ENCODE data around the gene UNC13A.
A peak's percentile ranks its signal among the peaks of the same experiment; 100 is the strongest.
"Not testable (repeated sequence)": the region's sequence is repeated elsewhere in the genome, so short reads cannot be mapped to it uniquely, and the experiment has no call there.

UNC13A gene

DNA sequence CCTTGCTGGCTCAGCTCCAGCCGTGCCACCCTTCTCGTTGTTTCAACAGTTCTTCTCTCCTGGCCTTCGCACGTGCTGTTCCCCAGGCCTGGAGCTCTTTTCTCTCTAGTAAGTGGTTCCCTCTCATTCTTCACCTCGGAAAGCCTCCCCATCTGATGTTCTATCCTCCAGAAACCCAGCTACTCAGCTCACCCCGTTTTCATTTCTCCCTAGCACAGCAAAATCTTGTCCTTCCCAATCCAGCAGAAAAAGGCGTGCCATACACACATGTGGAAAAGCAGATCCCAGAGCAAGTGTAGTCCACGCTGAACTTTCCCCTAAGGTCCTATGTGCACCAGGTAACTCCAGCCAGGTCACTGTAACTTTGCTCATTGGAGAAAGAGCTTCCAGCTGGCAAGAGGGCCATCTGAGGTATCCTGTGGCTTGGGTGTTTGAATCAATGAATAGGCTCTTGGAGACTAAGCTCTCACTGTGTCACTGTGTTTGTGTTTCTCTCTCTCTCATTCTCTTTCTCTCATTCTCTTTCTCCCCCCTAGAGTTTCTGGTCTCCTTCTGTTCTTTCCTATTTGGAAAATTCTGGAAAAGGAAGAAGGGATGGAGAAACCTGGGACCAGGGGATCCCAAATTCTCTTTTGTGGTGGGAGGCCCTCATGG, 83.7 kb downstream of the UNC13A start:
- DNase-seq (ENCODE audit: low spot score), result no peak

DNA sequence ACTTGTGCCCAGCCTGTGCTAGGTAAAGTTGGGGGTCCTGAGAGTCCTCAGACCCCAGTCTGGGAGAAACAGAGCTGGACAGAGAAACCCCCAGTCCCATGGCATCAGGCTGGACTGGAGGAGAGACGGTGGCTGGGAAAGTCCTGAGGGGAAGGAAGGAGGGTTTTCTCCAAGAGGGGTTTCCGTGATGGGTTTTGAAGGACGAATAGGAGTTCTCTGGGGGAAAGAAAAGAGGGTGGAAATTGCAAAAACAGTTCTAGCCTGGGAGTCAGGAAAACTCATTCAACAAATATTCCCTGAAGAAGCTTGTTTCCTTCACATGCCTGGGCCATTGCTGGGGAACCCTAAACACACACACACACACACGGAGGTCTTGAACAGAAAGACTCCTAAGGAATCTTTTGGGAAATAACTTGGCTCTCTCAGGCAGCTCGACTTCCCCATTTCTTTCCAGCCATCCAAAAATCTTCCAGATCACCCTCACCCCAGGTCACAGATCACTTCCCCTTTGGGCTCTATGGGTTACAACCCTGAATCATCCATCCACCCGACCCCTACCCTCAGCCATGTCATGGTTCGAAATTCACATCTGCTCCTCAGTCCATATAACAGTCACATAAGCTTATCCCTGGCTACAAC, 85.2 kb downstream of the UNC13A start:
- DNase-seq (ENCODE audit: low spot score), result no peak

DNA sequence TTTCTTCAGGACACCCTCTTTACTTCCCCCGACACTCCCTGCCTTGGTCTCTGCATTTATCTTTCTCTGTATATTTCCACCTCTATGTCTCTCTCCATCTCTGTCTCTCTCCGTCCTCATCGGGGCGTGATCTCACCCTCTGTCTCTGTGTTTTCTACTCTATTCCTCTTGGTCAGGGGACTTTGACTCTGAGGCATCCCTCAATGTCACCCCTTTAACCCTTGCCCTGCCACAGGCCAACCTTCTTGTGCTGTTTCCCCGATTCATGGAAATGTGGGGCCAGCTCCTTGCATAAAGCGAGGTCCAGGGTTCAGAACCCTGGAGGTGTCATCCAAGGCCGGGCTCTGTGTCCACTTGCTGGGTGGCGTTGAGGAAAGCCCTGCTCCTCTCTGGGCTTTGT, 85.9 kb downstream of the UNC13A start:
- no peak for DNase-seq (ENCODE audit: low spot score)

DNA sequence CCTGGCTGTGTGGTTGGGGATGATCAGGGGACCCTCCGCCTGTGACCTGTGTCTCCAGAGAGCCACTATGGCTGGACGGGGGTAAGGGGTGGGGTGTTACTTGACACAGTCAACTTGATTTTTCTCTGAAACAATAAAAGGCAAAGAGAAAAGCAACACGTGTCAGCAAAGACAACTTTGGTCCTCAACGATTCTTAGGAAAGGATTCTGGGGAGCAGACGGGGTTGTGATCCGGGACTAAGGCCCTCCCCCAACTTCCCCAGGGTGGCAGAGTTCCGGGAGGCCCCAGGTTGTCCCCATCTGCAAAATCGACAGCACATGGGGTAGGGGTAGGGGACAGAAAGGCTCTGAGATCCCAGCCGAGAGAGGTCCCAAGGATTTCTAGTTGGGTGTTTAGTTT, 86.5 kb downstream of the UNC13A start:
- DNase-seq (ENCODE audit: low spot score), result no peak

DNA sequence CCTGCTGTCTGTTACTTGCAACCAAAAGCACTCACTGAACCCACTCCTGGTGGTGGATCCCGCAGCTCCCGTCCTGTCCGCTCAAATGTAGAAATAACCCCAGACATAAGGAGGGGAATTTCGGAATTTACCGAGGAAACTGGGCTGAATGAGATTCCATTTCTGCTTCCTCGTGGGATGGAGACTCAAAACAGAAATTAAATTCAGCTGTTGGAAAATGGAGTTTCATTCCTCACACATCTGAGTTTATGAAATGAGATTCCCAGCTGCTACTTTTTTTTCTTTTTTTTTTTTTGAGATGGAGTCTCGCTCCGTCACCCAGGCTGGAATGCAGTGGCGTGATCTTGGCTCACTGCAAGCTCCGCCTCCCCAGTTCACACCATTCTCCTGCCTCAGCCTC, 88.4 kb downstream of the UNC13A start:
- DNase-seq (ENCODE audit: low spot score), result no peak

DNA sequence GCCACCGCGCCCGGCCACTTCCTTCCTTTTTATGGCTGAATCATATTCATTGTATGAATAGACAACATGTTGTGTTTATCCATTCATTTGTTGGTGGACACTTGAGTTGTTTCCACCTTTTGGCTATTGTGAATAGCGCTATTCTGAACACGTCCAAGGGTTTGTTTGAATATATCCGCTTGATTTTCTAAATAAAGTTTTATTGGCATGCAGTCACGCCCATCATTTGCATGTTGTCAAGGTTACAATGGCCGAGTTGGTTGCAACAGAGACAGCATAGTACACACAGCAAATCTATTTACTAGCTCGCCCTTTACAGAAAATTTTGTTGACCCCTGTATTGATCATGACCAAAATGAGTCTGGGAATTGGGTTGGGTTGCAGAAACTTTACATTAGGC, 89.2 kb downstream of the UNC13A start:
- no peak for DNase-seq (ENCODE audit: low spot score)

DNA sequence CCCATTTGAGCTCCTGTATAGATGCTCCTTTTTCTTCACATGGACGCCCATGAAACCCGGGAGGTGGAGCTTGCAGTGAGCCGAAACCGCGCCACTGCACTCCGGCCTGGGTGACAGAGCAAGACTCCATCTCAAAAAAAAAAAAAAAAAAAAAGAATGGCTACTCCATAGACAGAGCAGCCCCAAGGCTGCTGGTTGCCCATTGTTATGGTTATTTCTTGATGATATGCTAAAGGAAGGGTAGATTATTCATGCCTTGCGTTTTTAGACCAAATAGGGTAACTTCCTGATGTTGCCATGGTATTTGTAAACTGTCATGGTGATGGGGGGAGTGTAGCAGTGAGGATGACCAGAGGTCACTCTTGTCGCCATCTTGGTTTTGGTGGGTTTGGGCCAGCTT, 90.1 kb downstream of the UNC13A start:
- DNase-seq (ENCODE audit: low spot score), result not testable (repeated sequence)

DNA sequence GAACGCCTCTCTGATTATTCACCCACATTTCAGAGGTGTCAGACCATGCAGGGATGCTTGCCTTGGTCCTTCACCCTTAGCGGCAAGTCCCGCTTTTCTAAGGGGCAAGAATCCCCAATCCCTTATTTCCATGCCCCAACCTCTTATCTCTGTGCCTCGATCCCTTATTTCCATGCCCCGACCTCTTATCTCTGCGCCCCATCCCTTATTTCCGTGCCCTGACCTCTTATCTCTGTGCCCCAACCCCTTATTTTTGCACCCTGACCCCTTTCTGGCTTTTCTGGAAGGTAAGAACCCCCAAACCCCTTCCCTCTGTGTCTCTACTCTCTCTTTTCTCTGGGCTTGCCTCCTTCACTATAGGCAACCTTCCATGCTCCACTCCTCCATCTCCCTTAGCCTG, 93.9 kb downstream of the UNC13A start:
- not testable (repeated sequence) for DNase-seq (ENCODE audit: low spot score)

DNA sequence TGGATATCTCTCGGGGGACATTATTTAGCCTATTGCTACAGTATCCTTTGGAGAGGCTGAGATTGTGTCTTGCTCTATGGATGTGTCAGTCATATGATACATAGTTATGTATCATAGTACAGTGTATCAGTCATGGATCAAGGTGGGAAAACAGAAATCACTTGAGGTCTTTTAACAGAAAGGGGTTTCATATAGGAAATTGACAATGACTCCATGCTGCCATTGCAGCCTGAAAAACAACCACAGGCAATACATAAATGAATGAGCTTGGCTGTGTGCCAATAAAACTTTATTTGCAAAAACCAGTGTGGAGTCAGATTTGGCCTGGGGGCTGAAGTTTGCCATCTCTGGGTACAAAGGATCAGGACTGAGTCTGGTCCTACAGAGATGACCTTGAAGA, 97.3 kb downstream of the UNC13A start:
- peak; percentile 37 for DNase-seq (ENCODE audit: low spot score)

DNA sequence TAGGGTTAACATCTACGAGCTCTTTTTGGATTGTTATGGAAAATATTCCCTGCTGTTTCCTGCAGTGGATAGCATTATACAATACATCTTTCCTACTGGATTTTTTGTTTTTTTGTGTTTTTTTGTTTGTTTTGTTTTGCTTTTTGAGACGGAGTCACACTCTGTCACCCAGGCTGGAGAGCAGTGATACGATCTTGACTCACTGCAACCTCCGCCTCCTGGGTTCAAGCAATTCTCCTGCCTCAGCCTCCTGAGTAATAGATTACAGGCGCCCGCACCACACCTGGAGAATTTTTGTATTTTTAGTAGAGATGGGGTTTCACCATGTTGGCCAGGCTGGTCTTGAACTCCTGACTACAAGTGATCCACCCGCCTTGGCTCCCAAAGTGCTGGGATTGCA, 102.8 kb downstream of the UNC13A start:
- not testable (repeated sequence) for DNase-seq (ENCODE audit: low spot score)

DNA sequence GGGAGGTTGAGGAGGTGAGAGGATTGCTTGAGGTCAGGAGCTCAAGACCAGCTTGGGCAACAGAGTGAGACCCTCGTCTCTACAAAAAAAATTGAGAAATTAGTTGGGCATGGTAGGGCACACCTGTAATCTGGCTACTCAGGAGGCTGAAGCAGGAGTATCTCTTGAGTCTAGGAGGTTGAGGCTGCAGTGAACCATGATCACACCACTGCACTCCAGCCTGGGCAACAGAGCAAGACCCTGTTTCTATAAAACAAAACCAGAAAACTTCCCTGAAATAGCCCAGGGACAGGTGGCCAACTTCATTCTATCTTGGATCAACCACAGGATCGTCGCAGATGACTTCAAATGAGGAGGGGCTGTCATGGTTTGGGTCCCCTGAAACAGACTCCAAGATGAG, 104.0 kb downstream of the UNC13A start:
- DNase-seq (ENCODE audit: low spot score), result no peak

DNA sequence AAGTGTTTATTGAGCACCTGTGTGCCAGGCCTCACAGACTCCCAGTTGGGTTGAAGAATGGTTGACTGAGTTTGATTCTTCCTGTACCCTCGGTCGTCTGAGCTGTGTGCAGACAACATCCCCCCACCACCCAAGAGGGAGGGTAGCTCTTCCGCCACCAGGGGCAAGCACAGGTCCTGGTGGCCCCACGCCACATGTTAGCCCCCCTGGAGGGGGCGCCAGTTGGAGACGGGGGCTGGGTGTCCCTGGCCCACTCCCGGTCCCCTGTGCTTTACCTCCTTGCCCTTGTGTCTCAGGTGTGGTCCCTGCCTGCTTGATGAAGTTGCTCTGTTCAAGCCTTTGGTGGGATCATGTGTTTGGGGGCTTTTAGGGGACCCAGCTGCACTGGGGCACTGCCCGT, 105.5 kb downstream of the UNC13A start:
- DNase-seq (ENCODE audit: low spot score), result no peak

DNA sequence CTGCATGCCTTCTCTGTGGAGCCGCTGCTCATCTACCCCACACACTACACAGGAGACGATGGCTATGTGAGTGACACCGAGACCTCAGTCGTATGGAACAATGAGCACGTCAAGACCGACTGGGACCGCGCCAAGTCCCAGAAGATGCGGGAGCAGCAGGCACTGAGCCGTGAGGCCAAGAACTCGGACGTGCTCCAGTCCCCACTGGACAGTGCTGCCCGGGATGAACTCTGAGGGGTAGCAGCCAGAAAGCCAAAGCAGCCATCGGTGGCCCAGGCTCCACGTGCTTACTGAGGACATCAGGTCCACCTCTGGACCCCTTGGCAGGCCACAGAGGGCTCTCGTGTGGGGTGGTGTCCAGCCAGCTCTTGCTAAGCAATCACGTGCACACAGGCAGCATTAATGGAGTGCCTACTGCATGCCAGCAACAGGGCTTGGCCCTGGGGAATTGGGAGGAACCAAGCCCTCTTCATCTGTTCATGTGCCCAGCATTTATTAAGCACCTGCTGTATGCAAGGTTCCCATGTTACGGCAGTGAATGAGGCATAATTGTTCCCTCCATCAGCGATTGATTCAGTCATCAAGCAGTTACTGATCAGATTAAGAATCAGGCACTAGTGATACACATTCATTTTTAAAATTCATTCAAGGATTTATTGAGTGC, 106.8 kb downstream of the UNC13A start:
- no peak for DNase-seq (ENCODE audit: low spot score)

DNA sequence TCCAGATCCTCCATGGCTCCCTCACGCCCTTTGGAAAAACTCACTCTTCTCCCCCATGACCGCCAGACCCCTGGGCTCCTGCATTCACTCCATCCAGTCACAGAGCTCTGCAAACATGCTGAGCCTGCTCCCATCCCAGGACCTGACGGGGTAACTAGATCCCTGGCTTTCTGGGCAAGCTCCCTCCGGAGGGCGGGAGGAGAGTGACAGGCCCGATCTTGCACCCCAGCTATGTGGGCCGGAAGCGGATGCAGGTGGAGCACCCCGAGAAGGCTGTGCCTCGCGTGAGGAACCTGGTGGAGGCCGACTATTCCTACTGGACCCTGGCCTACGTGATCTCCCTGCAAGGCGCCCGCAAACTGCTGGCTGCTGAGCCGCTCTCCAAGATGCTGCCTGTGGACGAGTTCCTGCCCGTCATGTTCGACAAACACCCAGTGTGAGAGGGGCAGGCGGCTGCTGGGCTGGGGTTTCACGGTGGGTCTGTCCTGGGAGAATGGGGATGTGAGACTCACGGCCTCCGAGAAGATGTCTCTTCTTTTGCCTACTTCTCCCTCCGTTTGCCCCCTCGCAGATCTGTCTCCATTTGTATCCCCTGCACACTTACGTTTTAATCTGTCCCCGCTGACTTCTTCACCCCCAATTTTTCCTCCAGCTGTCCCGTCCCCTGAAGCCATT, 107.5 kb downstream of the UNC13A start:
- no peak for DNase-seq (ENCODE audit: low spot score)

DNA sequence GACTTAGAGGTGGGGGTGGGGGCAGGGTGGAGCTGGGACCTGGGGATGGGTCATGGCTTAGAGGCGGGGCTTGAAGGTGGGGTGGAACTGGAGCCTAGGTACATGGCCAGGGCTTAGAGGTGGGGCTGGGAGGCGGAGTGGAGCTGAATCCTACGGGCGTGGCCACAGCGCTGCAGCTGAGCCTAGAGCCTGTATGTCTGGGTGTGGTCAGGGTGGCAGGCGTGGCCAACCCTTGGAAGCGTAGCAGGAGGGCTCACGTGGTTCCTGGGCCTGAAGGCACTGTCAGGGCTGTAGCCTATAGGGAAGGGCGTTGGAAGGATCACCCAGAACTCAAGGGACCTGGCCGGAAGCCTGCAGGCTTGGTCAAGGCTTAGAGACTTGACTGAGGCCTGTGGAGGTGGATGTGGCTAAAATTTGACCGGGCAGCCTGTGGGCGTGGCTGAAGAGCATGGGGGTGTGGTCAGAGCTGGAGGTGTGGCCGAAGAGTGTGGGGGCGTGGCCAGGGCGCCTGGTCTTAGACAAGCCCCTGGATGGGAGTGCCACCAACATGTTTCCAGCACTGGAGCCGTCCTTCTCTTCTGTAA, 108.4 kb downstream of the UNC13A start:
- DNase-seq (ENCODE audit: low spot score), result peak; percentile 12

DNA sequence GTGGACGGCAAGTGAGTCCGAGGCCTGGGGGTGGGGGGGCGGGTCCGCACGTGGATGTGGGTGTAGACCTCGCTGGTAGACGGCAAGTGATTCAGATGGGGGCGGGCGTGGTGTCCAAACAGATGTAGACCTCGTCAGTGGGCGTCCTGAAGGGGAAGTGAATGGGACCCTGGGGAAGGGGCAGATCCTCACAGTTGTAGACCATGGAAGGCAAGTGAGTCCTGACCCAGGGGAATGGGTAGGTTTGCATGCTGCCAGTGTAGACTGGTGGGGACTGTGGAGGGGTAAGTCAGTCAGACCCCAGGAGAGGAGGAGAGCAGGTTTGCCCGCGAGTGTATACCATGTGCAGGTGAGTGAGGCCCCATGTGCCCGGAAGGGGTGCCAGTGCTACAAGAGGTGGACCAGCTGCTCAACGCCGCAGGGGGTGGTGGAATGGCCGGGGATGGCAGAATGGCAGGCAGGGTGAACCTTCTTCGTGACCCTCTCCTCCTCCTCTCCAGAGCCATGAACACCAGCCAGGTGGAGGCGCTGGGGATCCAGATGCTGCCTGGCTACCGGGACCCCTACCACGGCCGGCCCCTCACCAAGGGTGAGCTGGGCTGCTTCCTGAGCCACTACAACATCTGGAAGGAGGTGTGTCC, 110.6 kb downstream of the UNC13A start:
- DNase-seq (ENCODE audit: low spot score), result no peak

DNA sequence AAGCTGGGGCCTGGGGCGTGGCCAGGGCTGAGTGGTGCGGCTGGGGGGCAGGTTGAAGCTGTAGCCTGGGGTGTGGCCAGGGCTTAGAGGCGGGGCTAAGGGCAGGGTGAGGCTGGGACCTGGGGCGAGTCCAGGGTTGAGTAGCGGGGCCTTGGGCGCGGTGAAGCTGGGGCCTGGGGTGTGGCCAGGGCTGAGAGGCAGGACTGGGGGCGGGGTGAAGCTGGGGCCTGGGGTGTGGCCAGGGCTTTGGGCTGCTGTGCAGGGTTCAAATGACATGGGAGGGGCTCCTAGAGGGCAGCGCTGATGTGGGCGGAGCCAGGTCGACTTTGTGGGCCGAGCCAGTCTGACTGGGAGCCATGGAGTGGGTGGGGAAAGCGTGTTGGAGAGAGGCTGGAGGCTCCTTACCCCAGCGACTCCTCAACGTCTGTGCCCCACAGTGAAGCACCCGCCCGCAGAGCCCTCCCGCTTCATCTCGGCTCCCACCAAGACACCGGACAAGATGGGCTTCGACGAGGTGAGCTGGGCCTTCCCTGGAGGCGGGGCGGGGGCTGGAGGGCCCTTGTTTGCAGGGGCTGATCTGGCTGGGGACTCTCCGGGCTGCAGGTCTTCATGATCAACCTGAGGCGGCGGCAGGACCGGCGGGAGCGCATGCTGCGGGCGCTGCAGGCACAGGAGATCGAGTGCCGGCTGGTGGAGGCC, 111.2 kb downstream of the UNC13A start:
- peak; percentile 18 for DNase-seq (ENCODE audit: low spot score)

DNA sequence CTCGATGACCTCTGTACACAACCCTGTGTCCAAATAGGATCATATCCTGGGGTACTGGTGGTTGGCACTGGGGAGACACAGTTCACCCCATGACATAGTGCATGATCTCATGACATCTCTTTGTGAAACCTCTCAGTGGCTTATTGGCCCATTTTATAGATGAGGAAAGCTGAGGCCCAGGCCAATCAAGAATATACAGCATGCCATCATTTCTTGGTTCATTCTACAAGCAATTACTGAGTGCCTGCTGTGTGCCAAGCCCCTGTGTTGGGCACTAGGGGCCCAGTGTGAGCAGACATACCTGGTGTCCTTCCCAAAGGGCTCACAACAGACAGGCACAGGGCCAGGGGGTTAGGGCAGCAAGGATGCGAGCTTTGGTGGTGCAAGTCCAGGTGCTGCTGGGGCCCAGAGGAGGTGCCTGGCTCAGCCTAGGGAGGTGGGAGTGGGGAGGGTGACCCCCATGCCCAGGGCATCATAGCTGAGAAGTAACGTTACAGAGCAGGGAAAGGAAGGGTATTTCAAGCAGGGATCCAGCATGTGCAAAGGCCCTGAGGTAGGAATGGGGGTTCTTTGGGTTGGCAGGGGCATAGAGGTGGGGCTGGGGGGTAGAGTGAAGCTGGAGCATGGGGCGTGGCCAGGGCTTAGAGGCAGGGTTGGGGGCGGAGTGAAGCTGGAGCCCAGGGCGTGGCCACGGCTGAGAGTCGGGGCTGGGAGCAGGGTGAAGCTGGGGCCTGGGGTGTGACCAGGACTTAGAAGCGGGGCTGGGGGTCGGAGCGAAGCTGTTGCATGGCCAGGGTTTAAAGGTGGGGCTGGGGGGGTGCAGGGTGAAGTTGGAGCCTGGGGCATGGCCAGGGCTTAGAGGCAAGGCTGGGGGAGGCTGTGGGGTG, 112.0 kb downstream of the UNC13A start:
- no peak for DNase-seq (ENCODE audit: low spot score)

DNA sequence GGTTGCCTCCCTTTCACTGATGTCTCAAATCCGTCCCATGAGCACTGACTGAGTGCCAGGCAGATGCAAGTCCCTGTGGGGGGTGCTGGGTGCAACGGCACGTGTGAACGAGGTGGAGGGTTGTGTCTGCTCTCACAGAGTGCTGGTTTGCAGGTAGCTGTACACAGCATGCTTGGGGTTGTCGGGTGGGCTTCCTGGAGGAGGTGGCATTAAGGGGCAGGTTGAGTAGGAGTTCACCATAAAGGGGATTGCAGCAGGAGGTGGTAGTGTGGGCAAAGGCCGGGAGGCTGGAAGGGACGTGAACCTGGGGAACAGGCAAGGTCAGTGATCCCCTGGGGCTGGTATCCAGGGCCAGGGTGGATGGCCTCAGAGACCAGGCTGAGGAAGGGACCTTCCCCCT, 115.5 kb downstream of the UNC13A start:
- DNase-seq (ENCODE audit: low spot score), result no peak

DNA sequence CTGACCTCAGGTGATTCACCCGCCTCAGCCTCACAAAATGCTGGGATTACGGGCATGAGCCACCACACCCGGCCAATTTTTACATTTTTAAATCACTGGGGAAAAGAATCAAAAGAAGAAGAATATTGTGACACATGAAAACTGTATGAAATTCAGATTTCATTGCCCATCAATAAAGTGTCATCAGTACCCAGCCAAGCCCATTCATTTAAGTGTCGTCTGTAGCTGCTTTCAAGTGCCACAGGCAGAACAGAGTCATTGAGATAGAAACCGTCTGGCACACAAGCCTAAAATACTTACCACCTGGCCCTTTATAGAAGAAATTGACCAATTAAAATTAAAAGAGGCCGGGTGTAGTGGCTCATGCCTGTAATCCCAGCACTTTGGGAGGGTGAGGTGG, 117.4 kb downstream of the UNC13A start:
- DNase-seq (ENCODE audit: low spot score), result no peak

DNA sequence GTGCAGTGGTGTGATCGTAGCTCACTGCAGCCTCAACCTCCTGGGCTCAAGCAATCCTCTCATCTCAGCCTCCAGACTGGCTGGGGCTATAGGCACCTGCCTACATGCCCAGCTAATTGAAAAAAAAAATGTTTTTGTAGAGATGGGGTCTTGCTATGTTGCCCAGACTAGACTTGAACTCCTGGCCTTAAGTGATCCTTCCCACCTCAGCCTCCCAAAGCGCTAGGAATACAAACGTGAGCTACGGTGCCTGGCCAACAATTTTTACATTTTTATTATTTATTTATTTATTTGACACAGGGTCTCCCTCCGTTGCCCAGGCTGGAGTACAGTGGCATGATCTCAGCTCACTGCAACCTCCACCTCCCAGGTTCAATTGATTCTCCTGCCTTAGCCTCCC, 117.9 kb downstream of the UNC13A start:
- DNase-seq (ENCODE audit: low spot score), result not testable (repeated sequence)

Measured in activated CD4-positive, alpha-beta T cell treated with anti-CD3 and anti-CD28 coated beads, Interleukin-2, Interleukin-4, amounts not matched to agents 100 ng/mL and 50 ng/mL, durations not matched to agents 16 hours and 8 hours (primary cell).